ENCODE results near the gene NEK3. TPM values are rescaled to one million over a fixed set of nuclear protein-coding genes. Genes with fewer than 3 reads are reported as not detected.
"Not testable (repeated sequence)": the region's sequence is repeated elsewhere in the genome, so short reads cannot be mapped to it uniquely, and the experiment has no call there.

The NEK3 gene
- total and polyA plus RNA-seq, 2 donors (not counting 1 experiment from before 2014, with no cell fraction given), result 12.7 to 20.8 TPM

GRCh38 chr13:52169839-52170238 lies 10.4 kb upstream of the NEK3 start:
- DNase-seq (ENCODE audit: low read depth in 2 of 2), result no peak
- Histone ChIP-seq H3K4me3 (replicated peaks in 1 of 4; ENCODE audit: control extremely low read depth in 1 of 4, insufficient read depth in 1 of 4, low read depth in 3 of 4, low read length in 4 of 4) (no peak overlapping the region), H3K27ac (ENCODE audit: insufficient read depth, low read length) (no peak overlapping the region), H4K20me1 (ENCODE audit: control insufficient read depth, extremely low read depth, insufficient read depth, low read length) (no peaks in the 10 kb centered on the region), H3K4me1 (ENCODE audit: control insufficient read depth, extremely low read depth, insufficient read depth, low read length) (no peaks in the 10 kb centered on the region), H3K27me3 (ENCODE audit: control insufficient read depth, insufficient read depth, low read length) (no peaks in the 10 kb centered on the region), H3K9ac (ENCODE audit: insufficient read depth, low read length) (no peak overlapping the region), H2AFZ (ENCODE audit: low read length) (no peak overlapping the region), H3K4me2 (ENCODE audit: extremely low read depth, insufficient read depth, low read length) (no peak overlapping the region), H3K36me3 (ENCODE audit: control insufficient read depth, insufficient read depth, low read length) (no peaks in the 10 kb centered on the region), H3K9me3 (ENCODE audit: control insufficient read depth, insufficient read depth, low read depth, low read length) (no peaks in the 10 kb centered on the region), H3K79me2 (ENCODE audit: control insufficient read depth, insufficient read depth, low read length) (no peaks in the 10 kb centered on the region)
- no peak for TF ChIP-seq CTCF (conservative IDR thresholded peaks at IDR 0.05 in 1 of 2, IDR thresholded peaks at IDR 0.05 in 1 of 2; ENCODE audit: low read depth in 1 of 2, low read length in 2 of 2)
- no peak for TF ChIP-seq EZH2 (IDR thresholded peaks at IDR 0.05; ENCODE audit: low read length, missing control alignments)

GRCh38 chr13:52165411-52165810 lies 6.0 kb upstream of the NEK3 start:
- DNase-seq (ENCODE audit: low read depth in 2 of 2), result no peak
- Histone ChIP-seq H3K9ac (ENCODE audit: insufficient read depth, low read length) (no peak overlapping the region), H3K27ac (ENCODE audit: insufficient read depth, low read length) (no peak overlapping the region), H3K27me3 (ENCODE audit: control insufficient read depth, insufficient read depth, low read length) (no peaks in the 10 kb centered on the region), H3K4me3 (replicated peaks in 1 of 4; ENCODE audit: control extremely low read depth in 1 of 4, insufficient read depth in 1 of 4, low read depth in 3 of 4, low read length in 4 of 4) (no peak overlapping the region), H3K79me2 (ENCODE audit: control insufficient read depth, insufficient read depth, low read length) (no peaks in the 10 kb centered on the region), H4K20me1 (ENCODE audit: control insufficient read depth, extremely low read depth, insufficient read depth, low read length) (no peaks in the 10 kb centered on the region), H2AFZ (ENCODE audit: low read length) (no peak overlapping the region), H3K36me3 (ENCODE audit: control insufficient read depth, insufficient read depth, low read length) (no peaks in the 10 kb centered on the region), H3K9me3 (ENCODE audit: control insufficient read depth, insufficient read depth, low read depth, low read length) (no peaks in the 10 kb centered on the region), H3K4me1 (ENCODE audit: control insufficient read depth, extremely low read depth, insufficient read depth, low read length) (peaks cover 5% of the 10 kb centered on the region), H3K4me2 (ENCODE audit: extremely low read depth, insufficient read depth, low read length) (no peak overlapping the region)
- no peak for TF ChIP-seq EZH2 (IDR thresholded peaks at IDR 0.05; ENCODE audit: low read length, missing control alignments)

GRCh38 chr13:52164989-52165388 lies 5.6 kb upstream of the NEK3 start:
- no peak overlapping the region for H3K4me3 ChIP-seq (replicated peaks in 1 of 4; ENCODE audit: control extremely low read depth in 1 of 4, insufficient read depth in 1 of 4, low read depth in 3 of 4, low read length in 4 of 4)
- H4K20me1 ChIP-seq (ENCODE audit: control insufficient read depth, extremely low read depth, insufficient read depth, low read length), result no peaks in the 10 kb centered on the region
- TF ChIP-seq EZH2 (IDR thresholded peaks at IDR 0.05; ENCODE audit: low read length, missing control alignments) (no peak), CTCF (conservative IDR thresholded peaks at IDR 0.05 in 1 of 2, IDR thresholded peaks at IDR 0.05 in 1 of 2; ENCODE audit: low read depth in 1 of 2, low read length in 2 of 2) (no peak)
- H3K9ac ChIP-seq (ENCODE audit: insufficient read depth, low read length), result no peak overlapping the region
- no peak overlapping the region for H3K4me2 ChIP-seq (ENCODE audit: extremely low read depth, insufficient read depth, low read length)
- no peaks in the 10 kb centered on the region for H3K79me2 ChIP-seq (ENCODE audit: control insufficient read depth, insufficient read depth, low read length)
- H3K27me3 ChIP-seq (ENCODE audit: control insufficient read depth, insufficient read depth, low read length), result no peaks in the 10 kb centered on the region
- DNase-seq (ENCODE audit: low read depth in 2 of 2), result no peak
- peaks cover 5% of the 10 kb centered on the region for H3K4me1 ChIP-seq (ENCODE audit: control insufficient read depth, extremely low read depth, insufficient read depth, low read length)
- no peak overlapping the region for H3K27ac ChIP-seq (ENCODE audit: insufficient read depth, low read length)
- H3K9me3 ChIP-seq (ENCODE audit: control insufficient read depth, insufficient read depth, low read depth, low read length), result no peaks in the 10 kb centered on the region
- no peaks in the 10 kb centered on the region for H3K36me3 ChIP-seq (ENCODE audit: control insufficient read depth, insufficient read depth, low read length)
- H2AFZ ChIP-seq (ENCODE audit: low read length), result no peak overlapping the region

- not testable (repeated sequence) for H3K27ac ChIP-seq (ENCODE audit: insufficient read depth, low read length); H2AFZ ChIP-seq (ENCODE audit: low read length); H3K9me3 ChIP-seq (ENCODE audit: control insufficient read depth, insufficient read depth, low read depth, low read length); H3K36me3 ChIP-seq (ENCODE audit: control insufficient read depth, insufficient read depth, low read length); H3K9ac ChIP-seq (ENCODE audit: insufficient read depth, low read length); H4K20me1 ChIP-seq (ENCODE audit: control insufficient read depth, extremely low read depth, insufficient read depth, low read length); H3K4me2 ChIP-seq (ENCODE audit: extremely low read depth, insufficient read depth, low read length); H3K4me3 ChIP-seq (replicated peaks in 1 of 4; ENCODE audit: control extremely low read depth in 1 of 4, insufficient read depth in 1 of 4, low read depth in 3 of 4, low read length in 4 of 4); H3K79me2 ChIP-seq (ENCODE audit: control insufficient read depth, insufficient read depth, low read length); H3K27me3 ChIP-seq (ENCODE audit: control insufficient read depth, insufficient read depth, low read length); H3K4me1 ChIP-seq (ENCODE audit: control insufficient read depth, extremely low read depth, insufficient read depth, low read length)
- peak in 1 of 2 donors; percentile 19 for DNase-seq (ENCODE audit: low read depth in 2 of 2)
Measured at GRCh38 chr13:52163878-52164277, 4.5 kb upstream of the NEK3 start.

Data from fibroblast of lung (primary cell).